NB4 (cell line): ENCODE data around the gene COPZ1.

Experiments
- CTCF ChIP-seq: IDR thresholded peaks from one replicate; pipeline ENCODE4 v1.5.1; 2012; ENCODE audit warnings: low read depth, low read length
- MYC ChIP-seq: IDR thresholded peaks from 2 replicates; pipeline ENCODE4 v1.6.1; 2011; ENCODE audit warnings: low read depth, low read length
- POLR2A ChIP-seq: IDR thresholded peaks from 2 replicates; pipeline ENCODE4 v1.6.1; 2011; ENCODE audit warnings: mild to moderate bottlenecking; ENCODE audit not compliant: insufficient read length; ENCODE audit errors: extremely low read depth

- TF ChIP-seq CTCF (peak; percentile 75), POLR2A (no peak), MYC (no peak)
These were observed 69.4 kb downstream of the COPZ1 start for GRCh38 chr12:54394281-54394719.
